HEK293 (cell line): ENCODE results near the gene GID8.

Experiments
- CTCF ChIA-PET: fragments of 350-600 bp; formaldehyde crosslinking; extraction: SDS; loops from one replicate; lab custom pipeline; 2021; ENCODE audit warnings: antibody characterized with exemption; lab: Yijun Ruan, JAX
- POLR2A ChIA-PET: fragments of 300-600 bp; formaldehyde crosslinking; extraction: SDS; loops from one replicate; lab custom pipeline; 2020; ENCODE audit warnings: antibody characterized with exemption, inconsistent platforms; lab: Yijun Ruan, JAX
- H3K27ac ChIP-seq: fragments of 200-500 bp; sonication (Bioruptor generic); 2 replicates; pipeline ENCODE4 v1.5.1; 2014; ENCODE audit warnings: low read depth, low read length, control low read depth, inconsistent platforms; ENCODE audit errors: extremely low read depth
- H3K36me3 ChIP-seq, 2 experiments: fragments of 200-500 bp in 1 of 2; sonication (Bioruptor generic) in 1 of 2; 1 replicate in 1 of 2; 2 replicates in 1 of 2; pipeline ENCODE4 v1.5.1; 2014 to 2017; ENCODE audit warnings: inconsistent platforms in 2 of 2, low read length in 2 of 2; ENCODE audit not compliant: control insufficient read depth in 2 of 2, insufficient read depth in 1 of 2
- H3K4me1 ChIP-seq: fragments of 200-500 bp; sonication (Bioruptor generic); 2 replicates; pipeline ENCODE4 v1.5.1; 2014; ENCODE audit warnings: mild to moderate bottlenecking, low read length, inconsistent platforms; ENCODE audit not compliant: control insufficient read depth, insufficient read depth
- H3K4me3 ChIP-seq: 2 replicates; pipeline ENCODE4 v1.5.1; 2011; ENCODE audit warnings: low read depth, mild to moderate bottlenecking, control low read depth, low read length, moderate library complexity
- H3K9me3 ChIP-seq: fragments of 200-500 bp; sonication (Bioruptor generic); 2 replicates; pipeline ENCODE4 v1.5.1; 2014; ENCODE audit warnings: low read depth, low read length, inconsistent platforms; ENCODE audit not compliant: control insufficient read depth, insufficient read depth
- GLIS1 ChIP-seq: fragments of 450-650 bp; formaldehyde crosslinking; IDR thresholded peaks from 2 replicates; pipeline ENCODE4 v1.5.1; 2016; ENCODE audit warnings: missing biosample characterization, missing genetic modification characterization
- KLF7 ChIP-seq: fragments of 450-650 bp; formaldehyde crosslinking; IDR thresholded peaks from 2 replicates; pipeline ENCODE4 v1.5.1; 2016; ENCODE audit warnings: missing biosample characterization, missing genetic modification characterization, borderline replicate concordance
- MEIS1 ChIP-seq: sonication (generic); formaldehyde crosslinking; IDR thresholded peaks from 2 replicates; pipeline ENCODE4 v1.8.1; 2022; ENCODE audit warnings: missing genetic modification reagents, mild to moderate bottlenecking, borderline replicate concordance
- MYNN ChIP-seq: fragments of 450-650 bp; formaldehyde crosslinking; IDR thresholded peaks from 2 replicates; pipeline ENCODE4 v1.5.1; 2016; ENCODE audit warnings: missing biosample characterization, missing genetic modification characterization, borderline replicate concordance
- OVOL3 ChIP-seq: fragments of 450-650 bp; formaldehyde crosslinking; IDR thresholded peaks from 2 replicates; pipeline ENCODE4 v1.5.1; 2016; ENCODE audit warnings: missing biosample characterization, missing genetic modification characterization
- SP2 ChIP-seq: fragments of 450-650 bp; formaldehyde crosslinking; IDR thresholded peaks from 2 replicates; pipeline ENCODE4 v1.5.1; 2016; ENCODE audit warnings: missing biosample characterization, missing genetic modification characterization
- YY1 ChIP-seq: fragments of 450-650 bp; formaldehyde crosslinking; IDR thresholded peaks from 2 replicates; pipeline ENCODE4 v1.5.1; 2018; ENCODE audit warnings: missing biosample characterization, missing genetic modification characterization
- ZBTB8A ChIP-seq: fragments of 450-650 bp; formaldehyde crosslinking; IDR thresholded peaks from 2 replicates; pipeline ENCODE4 v1.5.1; 2016; ENCODE audit warnings: missing biosample characterization, missing genetic modification characterization
- ZFP41 ChIP-seq: fragments of 450-650 bp; formaldehyde crosslinking; IDR thresholded peaks from 2 replicates; pipeline ENCODE4 v1.5.1; 2016; ENCODE audit warnings: missing biosample characterization, missing genetic modification characterization, borderline replicate concordance
- ZNF169 ChIP-seq: fragments of 450-650 bp; formaldehyde crosslinking; IDR thresholded peaks from 2 replicates; pipeline ENCODE4 v1.5.1; 2016; ENCODE audit warnings: missing biosample characterization, missing genetic modification characterization
- ZNF174 ChIP-seq: fragments of 450-650 bp; formaldehyde crosslinking; IDR thresholded peaks from 2 replicates; pipeline ENCODE4 v1.5.0; 2017; ENCODE audit warnings: missing biosample characterization, mild to moderate bottlenecking, missing genetic modification characterization
- ZNF184 ChIP-seq: fragments of 450-650 bp; IDR thresholded peaks from 2 replicates; pipeline ENCODE4 v1.5.1; 2018; ENCODE audit warnings: missing biosample characterization, mild to moderate bottlenecking, missing genetic modification characterization
- ZNF2 ChIP-seq: fragments of 450-650 bp; formaldehyde crosslinking; IDR thresholded peaks from 2 replicates; pipeline ENCODE4 v1.5.1; 2016; ENCODE audit warnings: missing biosample characterization, missing genetic modification characterization
- ZNF239 ChIP-seq: fragments of 450-650 bp; formaldehyde crosslinking; IDR thresholded peaks from 2 replicates; pipeline ENCODE4 v1.5.1; 2016; ENCODE audit warnings: missing biosample characterization, missing genetic modification characterization
- ZNF274 ChIP-seq, 2 experiments: fragments of 200-500 bp in 1 of 2; fragments of 450-650 bp in 1 of 2; sonication (Bioruptor generic) in 1 of 2; formaldehyde crosslinking in 1 of 2; IDR thresholded peaks; 2 replicates each; pipeline versions ENCODE4 v1.5.1 to v1.6.1; 2014 to 2016; ENCODE audit warnings: borderline replicate concordance in 1 of 2, inconsistent platforms in 1 of 2, low read length in 1 of 2, missing biosample characterization in 1 of 2, missing genetic modification characterization in 1 of 2
- ZNF366 ChIP-seq: fragments of 450-650 bp; formaldehyde crosslinking; conservative IDR thresholded peaks from 2 replicates; pipeline ENCODE4 v1.5.1; 2016; ENCODE audit warnings: missing biosample characterization, missing genetic modification characterization
- ZNF558 ChIP-seq: fragments of 450-650 bp; formaldehyde crosslinking; IDR thresholded peaks from 2 replicates; pipeline ENCODE4 v1.5.1; 2016; ENCODE audit warnings: missing biosample characterization, missing genetic modification characterization
- ZNF571 ChIP-seq: fragments of 450-650 bp; formaldehyde crosslinking; IDR thresholded peaks from 2 replicates; pipeline ENCODE4 v1.5.0; 2017; ENCODE audit warnings: missing biosample characterization, missing genetic modification characterization
- ZNF701 ChIP-seq: fragments of 450-650 bp; formaldehyde crosslinking; IDR thresholded peaks from 2 replicates; pipeline ENCODE4 v1.5.1; 2016; ENCODE audit warnings: missing biosample characterization, missing genetic modification characterization
- ZNF776 ChIP-seq: fragments of 450-650 bp; formaldehyde crosslinking; IDR thresholded peaks from 2 replicates; pipeline ENCODE4 v1.5.0; 2017; ENCODE audit warnings: missing biosample characterization, missing genetic modification characterization, borderline replicate concordance
- ZNF791 ChIP-seq: fragments of 450-650 bp; formaldehyde crosslinking; IDR thresholded peaks from 2 replicates; pipeline ENCODE4 v1.5.1; 2016; ENCODE audit warnings: missing biosample characterization, missing genetic modification characterization
- ZNF843 ChIP-seq: fragments of 450-650 bp; formaldehyde crosslinking; IDR thresholded peaks from 2 replicates; pipeline ENCODE4 v1.5.1; 2016; ENCODE audit warnings: missing biosample characterization, missing genetic modification characterization
- ZSCAN16 ChIP-seq: fragments of 450-650 bp; formaldehyde crosslinking; IDR thresholded peaks from 2 replicates; pipeline ENCODE4 v1.5.1; 2016; ENCODE audit warnings: missing biosample characterization, missing genetic modification characterization
- TF ChIP-seq, protein P1 (sequence below): fragments of 450-650 bp; formaldehyde crosslinking; IDR thresholded peaks from 2 replicates; pipeline ENCODE4 v1.5.1; 2016; ENCODE audit warnings: missing biosample characterization, missing genetic modification characterization, low read depth
- TF ChIP-seq, protein P2 (sequence below): fragments of 450-650 bp; formaldehyde crosslinking; IDR thresholded peaks from 2 replicates; pipeline ENCODE4 v1.5.1; 2016; ENCODE audit warnings: missing biosample characterization, missing genetic modification characterization
- TF ChIP-seq, protein P3 (sequence below): fragments of 450-650 bp; formaldehyde crosslinking; optimal IDR thresholded peaks from 2 replicates; pipeline ENCODE3; 2016; ENCODE audit warnings: missing biosample characterization, mild to moderate bottlenecking, missing genetic modification characterization

Gene GID8

DNA sequence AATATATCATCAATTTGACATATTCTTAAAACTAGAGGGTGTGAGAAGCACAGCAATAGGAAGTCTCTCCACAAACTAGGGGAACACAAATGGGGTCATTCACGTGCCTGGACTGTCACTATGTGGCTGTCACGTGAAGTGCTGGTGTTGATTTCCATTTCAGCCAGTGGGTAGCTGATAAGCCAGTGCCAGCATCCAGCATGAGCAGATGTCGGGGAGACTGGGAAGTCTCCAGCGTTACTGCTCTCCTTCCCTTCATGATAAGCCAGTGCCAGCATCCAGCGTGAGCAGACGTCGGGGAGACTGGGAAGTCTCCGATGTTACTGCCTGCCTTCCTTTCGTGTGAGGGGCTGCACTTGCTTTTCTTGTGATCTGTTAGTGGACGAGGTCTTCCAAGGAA is 9.0 kb downstream of the GID8 start:
- CTCF ChIA-PET = interaction anchor here (0.6 to 1.8 kb wide), 2 partner anchors 9 to 71 kb away, joined by 3 to 4 read pairs; partner anchors contain the start of gene GID8
- Histone ChIP-seq H3K4me1 (no peaks in the 10 kb centered on the region), H3K27ac (no peak overlapping the region), H3K36me3 (peaks cover 0 to 86% of the 10 kb centered on the region in 2 experiments; a peak in 2 of 3 replicates), H3K4me3 (no peak overlapping the region), H3K9me3 (no peaks in the 10 kb centered on the region)
- TF ChIP-seq ZNF2 (no peak), ZNF558 (no peak), OVOL3 (no peak), ZNF843 (no peak), ZFP41 (tag by site-specific recombination) (no peak), ZNF776 (no peak), SP2 (tag by site-specific recombination) (no peak), ZNF366 (tag by site-specific recombination) (no peak), KLF7 (tag by site-specific recombination) (no peak), ZNF174 (tag by site-specific recombination) (no peak), ZNF791 (tag by site-specific recombination) (no peak), ZNF274 (IDR thresholded peaks at IDR 0.05; ENCODE audit: low read length) (no peak), ZNF274 (tag by site-specific recombination; IDR thresholded peaks at IDR 0.05; ENCODE audit: borderline replicate concordance) (no peak), ZNF239 (no peak), YY1 (tag by site-specific recombination) (no peak), GLIS1 (no peak), MYNN (no peak)
- TF ChIP-seq, protein P1, sequence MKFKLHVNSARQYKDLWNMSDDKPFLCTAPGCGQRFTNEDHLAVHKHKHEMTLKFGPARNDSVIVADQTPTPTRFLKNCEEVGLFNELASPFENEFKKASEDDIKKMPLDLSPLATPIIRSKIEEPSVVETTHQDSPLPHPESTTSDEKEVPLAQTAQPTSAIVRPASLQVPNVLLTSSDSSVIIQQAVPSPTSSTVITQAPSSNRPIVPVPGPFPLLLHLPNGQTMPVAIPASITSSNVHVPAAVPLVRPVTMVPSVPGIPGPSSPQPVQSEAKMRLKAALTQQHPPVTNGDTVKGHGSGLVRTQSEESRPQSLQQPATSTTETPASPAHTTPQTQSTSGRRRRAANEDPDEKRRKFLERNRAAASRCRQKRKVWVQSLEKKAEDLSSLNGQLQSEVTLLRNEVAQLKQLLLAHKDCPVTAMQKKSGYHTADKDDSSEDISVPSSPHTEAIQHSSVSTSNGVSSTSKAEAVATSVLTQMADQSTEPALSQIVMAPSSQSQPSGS (tag by site-specific recombination) = no peak
- TF ChIP-seq, protein P2, sequence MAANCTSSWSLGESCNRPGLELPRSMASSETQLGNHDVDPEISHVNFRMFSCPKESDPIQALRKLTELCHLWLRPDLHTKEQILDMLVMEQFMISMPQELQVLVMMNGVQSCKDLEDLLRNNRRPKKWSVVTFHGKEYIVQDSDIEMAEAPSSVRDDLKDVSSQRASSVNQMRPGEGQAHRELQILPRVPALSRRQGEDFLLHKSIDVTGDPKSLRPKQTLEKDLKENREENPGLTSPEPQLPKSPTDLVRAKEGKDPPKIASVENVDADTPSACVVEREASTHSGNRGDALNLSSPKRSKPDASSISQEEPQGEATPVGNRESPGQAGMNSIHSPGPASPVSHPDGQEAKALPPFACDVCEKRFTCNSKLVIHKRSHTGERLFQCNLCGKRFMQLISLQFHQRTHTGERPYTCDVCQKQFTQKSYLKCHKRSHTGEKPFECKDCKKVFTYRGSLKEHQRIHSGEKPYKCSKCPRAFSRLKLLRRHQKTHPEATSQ = no peak
- POLR2A ChIA-PET = no interaction called here

DNA sequence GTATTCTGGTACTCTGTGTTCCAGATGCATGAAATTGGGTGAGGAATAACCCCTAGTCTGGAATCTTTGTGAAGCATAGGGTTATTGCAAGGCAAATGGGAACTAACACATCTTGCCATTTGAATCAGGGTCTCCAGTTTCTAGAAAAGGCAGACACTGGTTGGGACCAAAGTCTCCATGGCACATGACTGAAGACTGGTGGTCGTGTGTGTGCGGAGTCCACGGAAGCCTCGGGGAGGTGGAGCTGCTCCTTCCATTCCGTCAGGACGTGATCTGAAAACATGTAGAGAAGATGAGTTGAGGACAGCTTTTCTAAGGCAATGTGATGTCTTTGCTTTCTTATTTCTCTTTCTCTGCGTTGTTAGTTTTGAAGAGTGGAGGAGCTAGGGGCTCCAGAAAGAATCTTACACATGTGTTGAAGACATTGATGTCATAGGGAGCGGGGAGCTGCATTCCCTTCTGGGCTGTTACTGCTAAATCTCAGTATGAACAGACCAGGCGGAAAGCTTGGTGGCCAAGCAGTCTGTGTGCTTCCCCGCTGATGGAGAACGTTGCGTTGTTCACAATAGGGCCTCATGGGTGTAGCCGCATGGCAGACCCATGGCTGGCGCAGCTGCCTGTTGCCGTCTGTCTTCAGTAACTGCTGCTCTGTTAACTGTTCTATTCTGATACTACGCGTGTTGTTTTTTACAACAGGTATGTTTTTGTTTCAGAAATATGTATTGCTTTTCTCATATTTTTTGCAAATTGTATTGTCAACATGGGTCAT is 9.8 kb downstream of the GID8 start:
- ChIA-PET CTCF (interaction anchor here (0.6 to 1.8 kb wide), 4 partner anchors 9 to 72 kb away, joined by 3 to 4 read pairs (median 4); partner anchors contain the start of gene GID8), POLR2A (interaction anchor here (1.2 kb wide), 1 partner anchor 12 kb away, joined by 3 read pairs; no protein-coding TSS in a partner anchor)
- H3K9me3 ChIP-seq = no peaks in the 10 kb centered on the region
- peaks cover 0 to 79% of the 10 kb centered on the region in 2 experiments; a peak in 2 of 3 replicates for H3K36me3 ChIP-seq
- H3K4me3 ChIP-seq = no peak overlapping the region
- TF ChIP-seq ZBTB8A = no peak
- no peak for TF ChIP-seq MEIS1 (CRISPR knock-in tag)
- no peak for TF ChIP-seq ZNF571 (tag by site-specific recombination)
- TF ChIP-seq ZSCAN16 (tag by site-specific recombination) = no peak
- no peak for TF ChIP-seq ZNF791 (tag by site-specific recombination)
- TF ChIP-seq, protein P3, sequence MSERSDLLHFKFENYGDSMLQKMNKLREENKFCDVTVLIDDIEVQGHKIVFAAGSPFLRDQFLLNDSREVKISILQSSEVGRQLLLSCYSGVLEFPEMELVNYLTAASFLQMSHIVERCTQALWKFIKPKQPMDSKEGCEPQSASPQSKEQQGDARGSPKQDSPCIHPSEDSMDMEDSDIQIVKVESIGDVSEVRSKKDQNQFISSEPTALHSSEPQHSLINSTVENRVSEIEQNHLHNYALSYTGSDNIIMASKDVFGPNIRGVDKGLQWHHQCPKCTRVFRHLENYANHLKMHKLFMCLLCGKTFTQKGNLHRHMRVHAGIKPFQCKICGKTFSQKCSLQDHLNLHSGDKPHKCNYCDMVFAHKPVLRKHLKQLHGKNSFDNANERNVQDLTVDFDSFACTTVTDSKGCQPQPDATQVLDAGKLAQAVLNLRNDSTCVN (tag by site-specific recombination) = no peak
- no peak for TF ChIP-seq OVOL3
- TF ChIP-seq ZNF169 = no peak
- no peak for TF ChIP-seq ZNF184 (tag by site-specific recombination)
- TF ChIP-seq ZNF701 = no peak
- no peaks in the 10 kb centered on the region for H3K4me1 ChIP-seq
- no peak overlapping the region for H3K27ac ChIP-seq
